ENCODE results near the gene ABHD6.

DNA sequence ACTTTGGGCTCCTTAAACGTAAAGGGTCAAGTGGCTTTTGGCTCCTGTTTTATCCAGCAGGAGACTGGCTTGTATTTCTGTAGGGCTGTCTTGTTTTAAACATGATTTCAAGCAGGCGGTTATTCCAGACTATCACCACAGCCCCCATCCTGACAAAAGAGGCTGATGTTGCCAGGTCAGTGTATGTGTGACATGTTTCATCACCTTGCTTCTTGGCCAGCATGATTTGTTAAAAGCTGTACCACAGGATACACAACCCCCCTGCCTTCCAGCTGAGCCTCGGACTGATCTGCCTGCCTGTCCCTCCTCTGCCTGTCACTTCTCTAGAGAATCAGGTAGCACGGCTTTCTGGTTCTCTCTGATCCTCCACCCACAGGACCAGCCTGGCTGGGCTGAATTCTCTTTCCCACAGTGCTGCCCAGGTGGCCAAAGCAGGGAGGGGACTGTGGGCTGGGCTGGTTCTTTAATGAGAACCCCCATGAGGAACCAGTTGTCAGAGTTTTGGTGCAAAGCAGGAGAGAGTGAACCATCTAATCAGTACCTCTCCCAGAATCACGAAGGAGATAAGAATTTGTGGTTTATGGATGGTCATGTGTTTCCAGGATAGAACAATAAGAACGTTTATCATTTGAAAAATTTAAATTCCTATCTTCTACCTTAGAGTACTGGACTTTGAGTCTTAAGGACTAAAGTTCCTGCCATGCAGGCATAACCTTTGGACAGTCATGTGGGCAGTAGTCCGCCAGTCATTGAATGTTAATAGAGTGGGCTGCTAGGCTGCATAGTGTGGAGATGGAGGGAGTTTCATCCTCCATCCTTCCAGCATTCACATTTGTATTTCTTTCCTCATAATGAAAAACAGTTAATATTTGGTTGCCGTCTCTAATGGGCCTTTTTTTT lies 8.8 kb downstream of the ABHD6 start:
- TF ChIP-seq EZH2 (IDR thresholded peaks at IDR 0.05) (no peak), POLR2AphosphoS5 (IDR thresholded peaks at IDR 0.05; ENCODE audit: borderline replicate concordance, low read depth, low read length) (no peak)
